ENCODE data around the gene CTNNA2. TPM values are rescaled to one million over a fixed set of nuclear protein-coding genes. Genes with fewer than 3 reads are reported as not detected.
A peak's percentile ranks its signal among the peaks of the same experiment; 100 is the strongest.

CTNNA2 gene
- total and polyA plus RNA-seq, 7 donors, result 0.03 to 0.36 (median 0.17) TPM; not detected in 4

GRCh38 chr2:80269806-80270205, 757.0 kb downstream of the CTNNA2 start:
- Histone ChIP-seq H3K27me3 (ENCODE audit: insufficient read depth in 3 of 3, low read length in 2 of 3) (no peaks in the 10 kb centered on the region), H3K4me1 (no peaks in the 10 kb centered on the region), H3K9me3 (no peaks in the 10 kb centered on the region), H3K27ac (no peak overlapping the region), H3K36me3 (ENCODE audit: insufficient read depth in 1 of 2, low read depth in 1 of 2) (no peaks in the 10 kb centered on the region), H3K4me3 (no peak overlapping the region)
- DNase-seq, result no peak
- intact Hi-C loops (cut with DNase I), result no loop called here
- WGBS, 3 donors, result 62 to 65% (median 62%) methylated on average over 5 of the region's 5 CpGs
- TF ChIP-seq, protein P1, sequence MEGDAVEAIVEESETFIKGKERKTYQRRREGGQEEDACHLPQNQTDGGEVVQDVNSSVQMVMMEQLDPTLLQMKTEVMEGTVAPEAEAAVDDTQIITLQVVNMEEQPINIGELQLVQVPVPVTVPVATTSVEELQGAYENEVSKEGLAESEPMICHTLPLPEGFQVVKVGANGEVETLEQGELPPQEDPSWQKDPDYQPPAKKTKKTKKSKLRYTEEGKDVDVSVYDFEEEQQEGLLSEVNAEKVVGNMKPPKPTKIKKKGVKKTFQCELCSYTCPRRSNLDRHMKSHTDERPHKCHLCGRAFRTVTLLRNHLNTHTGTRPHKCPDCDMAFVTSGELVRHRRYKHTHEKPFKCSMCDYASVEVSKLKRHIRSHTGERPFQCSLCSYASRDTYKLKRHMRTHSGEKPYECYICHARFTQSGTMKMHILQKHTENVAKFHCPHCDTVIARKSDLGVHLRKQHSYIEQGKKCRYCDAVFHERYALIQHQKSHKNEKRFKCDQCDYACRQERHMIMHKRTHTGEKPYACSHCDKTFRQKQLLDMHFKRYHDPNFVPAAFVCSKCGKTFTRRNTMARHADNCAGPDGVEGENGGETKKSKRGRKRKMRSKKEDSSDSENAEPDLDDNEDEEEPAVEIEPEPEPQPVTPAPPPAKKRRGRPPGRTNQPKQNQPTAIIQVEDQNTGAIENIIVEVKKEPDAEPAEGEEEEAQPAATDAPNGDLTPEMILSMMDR (IDR thresholded peaks at IDR 0.05), result no peak
- no peak for ATAC-seq

GRCh38 chr2:80280598-80280997, 767.7 kb downstream of the CTNNA2 start:
- no peaks in the 10 kb centered on the region for H3K36me3 ChIP-seq (ENCODE audit: insufficient read depth in 1 of 2, low read depth in 1 of 2)
- no peak overlapping the region for H3K4me3 ChIP-seq
- H3K4me1 ChIP-seq, result no peaks in the 10 kb centered on the region
- ATAC-seq (no peak), DNase-seq (no peak)
- intact Hi-C loops (cut with DNase I), result no loop called here
- TF ChIP-seq, protein P1 (IDR thresholded peaks at IDR 0.05), result no peak
- no peak overlapping the region for H3K27ac ChIP-seq
- no peaks in the 10 kb centered on the region for H3K27me3 ChIP-seq (ENCODE audit: insufficient read depth in 3 of 3, low read length in 2 of 3)
- 85 to 88% (median 86%) methylated on average over 2 of the region's 2 CpGs for WGBS, 3 donors
- H3K9me3 ChIP-seq, result no peaks in the 10 kb centered on the region

DNA sequence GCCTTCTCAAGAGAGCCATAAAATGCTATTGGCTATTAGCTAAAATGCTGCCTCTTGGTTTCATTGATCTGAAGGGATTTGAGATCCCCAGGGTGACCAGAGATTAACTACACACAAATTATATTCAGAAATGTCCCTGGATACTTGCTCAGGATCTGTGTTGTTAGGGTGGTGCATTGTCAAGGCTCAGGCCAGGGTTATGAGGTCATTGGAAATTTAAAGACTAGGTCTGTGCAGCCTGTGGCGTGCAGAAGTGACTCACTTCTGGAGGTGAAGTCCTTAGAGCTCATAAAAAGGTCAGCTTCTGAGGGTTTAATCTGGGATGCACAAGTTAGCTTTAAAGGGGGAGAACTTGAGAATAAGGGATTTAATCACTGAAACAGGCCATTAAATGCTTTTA, 768.2 kb downstream of the CTNNA2 start:
- intact Hi-C loops (cut with DNase I), result no loop called here
- H3K27me3 ChIP-seq (ENCODE audit: insufficient read depth in 3 of 3, low read length in 2 of 3), result no peaks in the 10 kb centered on the region
- no peak overlapping the region for H3K27ac ChIP-seq
- no peaks in the 10 kb centered on the region for H3K36me3 ChIP-seq (ENCODE audit: insufficient read depth in 1 of 2, low read depth in 1 of 2)
- no peak overlapping the region for H3K4me3 ChIP-seq
- no peaks in the 10 kb centered on the region for H3K4me1 ChIP-seq
- TF ChIP-seq, protein P1 (IDR thresholded peaks at IDR 0.05), result no peak
- DNase-seq (no peak), ATAC-seq (peak in 1 of 4 donors; percentile 34)
- H3K9me3 ChIP-seq, result no peaks in the 10 kb centered on the region
- 58 to 70% (median 67%) methylated on average over 1 of the region's 1 CpG for WGBS, 3 donors

DNA sequence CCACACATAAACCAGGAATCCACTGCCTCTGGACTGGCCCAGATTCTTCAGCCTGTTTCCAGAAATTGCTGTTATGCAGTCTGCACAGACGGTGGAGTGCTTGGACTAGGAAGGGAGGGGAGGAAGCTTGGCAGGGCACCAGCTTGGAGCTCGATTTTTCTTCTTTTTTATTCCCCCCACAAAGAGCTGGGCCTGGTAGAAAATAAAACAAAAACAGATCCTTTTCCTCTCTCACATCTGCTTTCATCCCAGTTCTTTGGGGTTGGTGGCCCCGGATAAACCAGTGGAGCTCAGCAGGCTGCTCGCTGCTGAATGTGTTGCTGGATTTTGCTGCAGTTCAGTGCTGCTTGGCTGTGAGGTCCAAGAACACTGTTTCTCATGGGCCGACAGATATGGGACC, 775.7 kb downstream of the CTNNA2 start:
- no peaks in the 10 kb centered on the region for H3K27me3 ChIP-seq (ENCODE audit: insufficient read depth in 3 of 3, low read length in 2 of 3)
- no peaks in the 10 kb centered on the region for H3K4me1 ChIP-seq
- H3K9me3 ChIP-seq, result no peaks in the 10 kb centered on the region
- no peaks in the 10 kb centered on the region for H3K36me3 ChIP-seq (ENCODE audit: insufficient read depth in 1 of 2, low read depth in 1 of 2)
- ATAC-seq (no peak), DNase-seq (no peak)
- TF ChIP-seq, protein P1 (IDR thresholded peaks at IDR 0.05), result no peak
- H3K4me3 ChIP-seq, result no peak overlapping the region
- intact Hi-C loops (cut with DNase I), result no loop called here
- 22 to 28% (median 27%) methylated on average over 5 of the region's 5 CpGs for WGBS, 3 donors
- no peak overlapping the region for H3K27ac ChIP-seq

DNA sequence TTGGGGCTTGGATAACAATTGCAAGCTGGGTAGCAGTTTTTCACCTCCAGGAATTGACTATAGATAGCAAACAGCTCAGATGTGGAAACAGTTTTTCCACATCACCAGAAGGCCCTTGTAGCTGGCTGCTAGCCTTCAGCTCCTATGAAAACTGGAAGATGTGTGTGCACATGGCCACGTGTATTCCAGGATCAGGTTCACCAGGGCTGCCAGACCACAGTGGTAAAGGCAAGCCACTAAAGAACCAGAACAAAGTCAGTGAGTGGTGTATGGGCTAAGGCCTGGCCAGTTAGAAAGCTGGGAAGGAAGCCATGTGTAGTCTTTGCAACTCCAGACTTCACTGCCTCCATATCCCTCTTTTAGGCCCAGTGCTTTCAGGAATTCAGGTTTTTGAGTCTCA, 778.8 kb downstream of the CTNNA2 start:
- Histone ChIP-seq H3K36me3 (ENCODE audit: insufficient read depth in 1 of 2, low read depth in 1 of 2) (no peaks in the 10 kb centered on the region), H3K27ac (no peak overlapping the region), H3K9me3 (no peaks in the 10 kb centered on the region), H3K27me3 (ENCODE audit: insufficient read depth in 3 of 3, low read length in 2 of 3) (peaks cover 0 to 2% (median 0%) of the 10 kb centered on the region in 3 donors), H3K4me1 (no peaks in the 10 kb centered on the region), H3K4me3 (no peak overlapping the region)
- peak in 1 of 4 donors; percentile 36 for ATAC-seq
- intact Hi-C loops (cut with DNase I), result no loop called here
- TF ChIP-seq, protein P1 (IDR thresholded peaks at IDR 0.05), result no peak
- DNase-seq, result no peak
- 37 to 53% (median 38%) methylated on average over 1 of the region's 1 CpG for WGBS, 3 donors
